AG09309 (cell line): Measurements from ENCODE around the gene GSAP.

Experiments used
- DNase-seq: peaks from one replicate; pipeline ENCODE4 v3.0.0-alpha.2; 2010; ENCODE audit warnings: low read depth
- H3K4me3 ChIP-seq: 2 replicates; pipeline ENCODE4 v1.5.1; 2011; ENCODE audit warnings: mild to moderate bottlenecking, low read depth, low read length, moderate library complexity; ENCODE audit not compliant: control insufficient read depth
- CTCF ChIP-seq: IDR thresholded peaks from 2 replicates; pipeline ENCODE4 v1.5.1; 2011; ENCODE audit warnings: mild to moderate bottlenecking, low read depth, low read length, inconsistent platforms; ENCODE audit not compliant: insufficient read depth, control insufficient read depth; ENCODE audit errors: missing control alignments

Gene GSAP

GRCh38 chr7:77330169-77330882, 85.8 kb downstream of the GSAP start:
- no peak for TF ChIP-seq CTCF
- H3K4me3 ChIP-seq = no peak overlapping the region
- DNase-seq = no peak

GRCh38 chr7:77329466-77330168, 86.5 kb downstream of the GSAP start:
- DNase-seq = no peak
- no peak overlapping the region for H3K4me3 ChIP-seq
- TF ChIP-seq CTCF = no peak

DNA sequence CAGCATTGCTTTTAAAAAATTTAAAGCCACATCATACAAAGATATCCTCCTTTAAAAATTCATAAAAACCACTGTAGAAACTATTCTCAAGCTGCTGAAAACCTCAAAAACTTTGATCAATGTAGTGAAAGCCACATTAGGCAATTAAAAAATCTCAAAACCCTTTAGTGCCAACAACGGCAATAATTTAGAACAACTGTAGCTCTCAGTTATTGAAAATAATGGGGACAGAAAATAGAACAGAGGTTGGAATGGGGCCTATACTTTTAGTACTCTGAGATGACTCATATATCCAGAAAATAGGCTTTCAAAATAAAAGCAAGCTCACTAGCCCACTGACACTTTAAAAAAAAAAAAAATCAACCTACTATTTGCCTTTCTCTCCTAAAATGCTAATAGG, 87.5 kb downstream of the GSAP start:
- no peak for TF ChIP-seq CTCF
- no peak for DNase-seq
- H3K4me3 ChIP-seq = no peak overlapping the region

- H3K4me3 ChIP-seq = no peak overlapping the region
- TF ChIP-seq CTCF = no peak
- no peak for DNase-seq
These were observed 88.1 kb downstream of the GSAP start for GRCh38 chr7:77327932-77328628.

DNA sequence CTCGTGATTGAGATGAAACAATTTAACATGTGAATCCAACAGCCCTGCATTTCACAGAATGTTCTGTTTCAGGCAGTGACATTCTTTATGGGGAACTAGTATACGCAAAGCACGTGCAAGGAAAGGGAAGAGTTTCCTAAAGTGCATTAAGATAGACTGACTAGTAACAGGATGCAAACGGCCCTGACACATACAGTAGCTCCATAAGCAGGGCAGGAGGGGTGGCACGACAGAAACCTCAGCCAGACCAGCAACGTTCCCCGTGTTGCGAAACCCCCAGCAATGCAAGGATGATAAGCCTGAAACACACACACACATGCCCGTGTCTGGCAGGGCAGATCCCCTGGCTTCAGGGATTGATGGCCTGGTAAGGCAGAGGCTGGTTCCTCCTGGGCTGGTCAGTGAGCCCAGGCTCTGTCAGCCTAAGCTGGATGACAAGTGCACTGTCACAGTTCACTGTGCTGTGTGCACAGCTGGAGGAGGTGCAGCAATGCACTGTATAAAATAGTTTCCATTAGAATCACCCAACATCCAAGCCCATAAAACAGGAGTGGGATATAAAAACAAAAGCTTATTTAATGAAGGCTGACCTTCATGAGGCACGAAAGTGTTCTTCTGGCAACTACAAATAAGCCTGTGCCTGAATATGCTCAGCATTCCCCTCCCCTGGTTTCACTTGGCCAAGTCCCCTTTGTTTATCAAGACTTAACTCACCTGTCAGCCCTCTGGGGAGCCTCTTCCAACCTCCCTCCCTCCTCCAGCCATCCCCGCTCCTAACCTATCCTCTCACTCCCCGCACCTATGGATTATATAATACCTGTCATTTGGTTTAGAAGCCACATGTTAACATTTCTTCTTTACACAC, 88.8 kb downstream of the GSAP start:
- TF ChIP-seq CTCF = no peak
- no peak overlapping the region for H3K4me3 ChIP-seq
- DNase-seq = peak; percentile 73

- no peak overlapping the region for H3K4me3 ChIP-seq
- no peak for TF ChIP-seq CTCF
- no peak for DNase-seq
These were observed 90.0 kb downstream of the GSAP start for GRCh38 chr7:77326131-77326530.
